Measurements from ENCODE around the gene HPN. TPM values are rescaled to one million over a fixed set of nuclear protein-coding genes. Genes with fewer than 3 reads are reported as not detected.

The HPN gene
- total RNA-seq, 4 donors from 2014 or later = 0.67 to 1.4 TPM; not detected in 2

DNA sequence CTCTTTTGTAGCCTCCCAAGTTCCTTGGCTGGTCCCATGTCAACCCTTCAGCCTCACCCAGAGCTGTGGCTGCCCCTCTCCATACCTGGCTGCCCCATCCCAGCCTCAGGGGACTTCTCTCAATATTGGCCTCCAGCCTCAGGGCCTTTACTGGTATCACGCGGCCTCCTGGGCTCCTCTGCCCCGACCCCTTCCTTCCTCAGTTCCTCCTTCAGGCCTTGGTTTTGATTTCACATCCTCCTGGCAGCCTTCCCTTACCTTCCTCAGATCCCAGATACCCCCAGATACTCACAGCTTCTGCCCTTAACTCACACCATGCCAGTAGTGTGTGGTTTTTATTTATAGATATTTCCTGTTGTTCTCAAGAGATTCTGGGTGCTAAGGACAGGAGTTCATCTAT is 24.0 kb upstream of the HPN start:
- no peak overlapping the region for H3K4me3 ChIP-seq
- TF ChIP-seq, protein P1, sequence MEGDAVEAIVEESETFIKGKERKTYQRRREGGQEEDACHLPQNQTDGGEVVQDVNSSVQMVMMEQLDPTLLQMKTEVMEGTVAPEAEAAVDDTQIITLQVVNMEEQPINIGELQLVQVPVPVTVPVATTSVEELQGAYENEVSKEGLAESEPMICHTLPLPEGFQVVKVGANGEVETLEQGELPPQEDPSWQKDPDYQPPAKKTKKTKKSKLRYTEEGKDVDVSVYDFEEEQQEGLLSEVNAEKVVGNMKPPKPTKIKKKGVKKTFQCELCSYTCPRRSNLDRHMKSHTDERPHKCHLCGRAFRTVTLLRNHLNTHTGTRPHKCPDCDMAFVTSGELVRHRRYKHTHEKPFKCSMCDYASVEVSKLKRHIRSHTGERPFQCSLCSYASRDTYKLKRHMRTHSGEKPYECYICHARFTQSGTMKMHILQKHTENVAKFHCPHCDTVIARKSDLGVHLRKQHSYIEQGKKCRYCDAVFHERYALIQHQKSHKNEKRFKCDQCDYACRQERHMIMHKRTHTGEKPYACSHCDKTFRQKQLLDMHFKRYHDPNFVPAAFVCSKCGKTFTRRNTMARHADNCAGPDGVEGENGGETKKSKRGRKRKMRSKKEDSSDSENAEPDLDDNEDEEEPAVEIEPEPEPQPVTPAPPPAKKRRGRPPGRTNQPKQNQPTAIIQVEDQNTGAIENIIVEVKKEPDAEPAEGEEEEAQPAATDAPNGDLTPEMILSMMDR (IDR thresholded peaks at IDR 0.05) = no peak
- no peak for TF ChIP-seq POLR2A (IDR thresholded peaks at IDR 0.05)
- DNase-seq = no peak
- peaks cover 0 to 81% (median 0%) of the 10 kb centered on the region in 3 donors for H3K36me3 ChIP-seq
- H3K4me1 ChIP-seq = peaks cover 0 to 18% (median 16%) of the 10 kb centered on the region in 4 donors
- no peaks in the 10 kb centered on the region for H3K27me3 ChIP-seq
- H3K9me3 ChIP-seq = no peaks in the 10 kb centered on the region
- H3K27ac ChIP-seq = no peak overlapping the region

DNA sequence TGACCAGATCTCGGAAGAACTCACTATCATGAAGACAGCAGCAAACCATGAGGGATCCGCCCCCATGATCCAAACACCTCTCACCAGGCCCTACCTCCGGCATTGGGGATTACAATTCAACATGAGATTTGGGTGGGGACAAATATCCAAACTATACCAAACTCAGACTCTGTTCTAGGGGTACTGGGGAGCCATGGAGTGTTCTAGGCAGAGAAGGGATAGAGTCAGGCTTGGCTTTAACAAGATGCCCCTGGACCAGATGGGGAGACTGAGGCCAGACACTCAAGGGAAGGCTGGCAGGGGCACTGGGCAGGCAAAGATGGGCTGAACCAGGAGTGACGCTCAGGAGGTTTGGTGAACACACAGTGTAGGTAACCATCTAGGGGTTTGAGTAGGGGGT is 23.1 kb upstream of the HPN start:
- Histone ChIP-seq H3K4me3 (no peak overlapping the region), H3K27ac (peak overlapping the region in 1 of 4 donors; percentile 6), H3K36me3 (peaks cover 0 to 90% (median 0%) of the 10 kb centered on the region in 3 donors), H3K9me3 (no peaks in the 10 kb centered on the region), H3K4me1 (peaks cover 0 to 11% (median 9%) of the 10 kb centered on the region in 4 donors), H3K27me3 (no peaks in the 10 kb centered on the region)
- TF ChIP-seq, protein P1 (IDR thresholded peaks at IDR 0.05) = no peak
- no peak for TF ChIP-seq POLR2A (IDR thresholded peaks at IDR 0.05)
- DNase-seq = no peak

DNA sequence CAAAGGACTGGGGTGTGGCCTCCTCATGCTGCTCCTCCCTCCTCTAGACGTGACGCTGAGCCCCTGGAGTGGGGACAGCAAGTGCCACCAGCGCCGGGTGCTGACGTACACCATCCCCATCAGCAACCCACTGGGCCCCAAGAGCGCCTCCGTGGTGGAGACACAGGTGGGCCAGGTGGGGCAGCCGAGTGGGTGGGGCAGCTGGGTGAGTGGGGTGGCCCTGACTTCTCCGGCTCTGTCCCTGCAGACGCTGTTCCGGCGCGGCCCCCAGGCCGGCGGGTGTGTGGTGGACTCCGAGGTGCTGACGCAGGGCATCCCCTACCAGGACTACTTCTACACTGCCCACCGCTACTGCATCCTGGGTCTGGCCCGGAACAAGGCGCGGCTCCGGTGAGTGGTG is 22.4 kb upstream of the HPN start:
- Histone ChIP-seq H3K27ac (no peak overlapping the region), H3K4me3 (no peak overlapping the region), H3K27me3 (no peaks in the 10 kb centered on the region), H3K4me1 (peaks cover 0 to 3% (median 1%) of the 10 kb centered on the region in 4 donors), H3K9me3 (no peaks in the 10 kb centered on the region), H3K36me3 (peaks cover 0 to 94% (median 0%) of the 10 kb centered on the region in 3 donors)
- no peak for TF ChIP-seq POLR2A (IDR thresholded peaks at IDR 0.05)
- TF ChIP-seq, protein P1 (IDR thresholded peaks at IDR 0.05) = no peak
- DNase-seq = no peak

DNA sequence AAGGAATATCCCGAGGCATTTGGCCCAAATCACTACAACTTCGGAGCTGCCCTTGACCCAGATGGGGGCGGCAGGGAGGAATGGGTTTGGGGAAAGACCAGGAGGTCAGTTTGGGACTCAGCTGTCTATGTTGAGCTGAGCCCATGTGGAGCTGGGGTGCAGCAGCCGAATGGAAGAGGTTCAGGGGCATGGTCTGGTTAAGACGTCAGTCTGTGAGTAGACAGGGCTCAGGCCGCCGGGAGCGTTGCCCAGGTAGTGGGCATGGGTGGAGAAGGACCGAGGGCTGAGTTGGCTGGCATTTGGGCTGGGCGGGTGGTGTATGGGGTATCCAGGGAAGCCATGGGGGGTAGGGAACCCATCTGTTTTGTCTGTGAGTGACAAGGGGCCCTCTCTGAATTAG is 20.5 kb upstream of the HPN start:
- H3K27ac ChIP-seq = no peak overlapping the region
- TF ChIP-seq, protein P1 (IDR thresholded peaks at IDR 0.05) = no peak
- no peak for TF ChIP-seq POLR2A (IDR thresholded peaks at IDR 0.05)
- H3K9me3 ChIP-seq = no peaks in the 10 kb centered on the region
- no peak overlapping the region for H3K4me3 ChIP-seq
- H3K27me3 ChIP-seq = no peaks in the 10 kb centered on the region
- H3K36me3 ChIP-seq = peaks cover 0 to 99% (median 0%) of the 10 kb centered on the region in 3 donors
- no peak for DNase-seq
- no peaks in the 10 kb centered on the region for H3K4me1 ChIP-seq

DNA sequence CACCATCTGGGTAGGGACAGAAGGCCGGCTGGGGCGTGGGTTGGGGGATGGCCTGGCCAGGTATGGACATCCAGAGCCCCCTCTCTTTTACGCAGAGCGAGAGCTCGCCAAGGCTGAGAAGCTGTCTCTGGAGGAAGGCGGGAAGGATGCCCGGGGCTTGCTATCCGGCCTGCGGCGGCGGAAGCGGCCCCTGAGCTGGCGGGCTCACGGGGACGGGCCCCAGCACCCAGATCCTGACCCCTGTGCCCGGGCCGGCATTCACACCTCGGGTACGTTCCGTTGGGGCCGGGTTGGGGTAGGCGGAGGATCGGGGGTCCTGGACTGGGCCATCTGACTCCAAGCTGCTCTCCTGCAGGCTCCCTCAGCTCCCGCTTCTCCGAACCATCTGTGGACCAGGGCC is 19.9 kb upstream of the HPN start:
- no peak for TF ChIP-seq POLR2A (IDR thresholded peaks at IDR 0.05)
- TF ChIP-seq, protein P1 (IDR thresholded peaks at IDR 0.05) = no peak
- Histone ChIP-seq H3K27me3 (no peaks in the 10 kb centered on the region), H3K9me3 (no peaks in the 10 kb centered on the region), H3K4me1 (no peaks in the 10 kb centered on the region), H3K36me3 (peaks cover 0 to 98% (median 0%) of the 10 kb centered on the region in 3 donors), H3K4me3 (no peak overlapping the region), H3K27ac (no peak overlapping the region)
- DNase-seq = no peak

DNA sequence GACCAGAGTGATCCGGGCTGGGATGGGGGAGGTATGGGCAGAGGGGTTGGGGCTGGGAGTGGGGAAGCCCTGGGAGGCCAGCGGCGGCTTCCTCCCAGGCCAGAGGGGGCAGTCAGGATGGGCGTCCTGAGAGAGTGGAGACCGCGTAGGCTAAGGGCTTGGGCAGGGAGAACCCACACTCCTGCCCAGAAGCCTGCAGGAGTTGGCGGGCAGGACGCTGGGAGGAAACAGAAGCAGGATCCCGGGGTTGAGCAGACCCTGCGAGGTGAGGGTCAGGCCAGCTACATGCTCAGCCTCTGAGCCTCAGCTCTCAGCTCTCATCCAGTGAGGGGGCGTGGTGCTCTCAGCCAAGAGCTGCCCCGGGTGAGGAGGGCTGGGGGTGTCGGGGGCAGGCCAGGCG is 19.1 kb upstream of the HPN start:
- H3K36me3 ChIP-seq = peaks cover 0 to 89% (median 0%) of the 10 kb centered on the region in 3 donors
- H3K27me3 ChIP-seq = no peaks in the 10 kb centered on the region
- no peak overlapping the region for H3K4me3 ChIP-seq
- no peaks in the 10 kb centered on the region for H3K9me3 ChIP-seq
- TF ChIP-seq, protein P1 (IDR thresholded peaks at IDR 0.05) = no peak
- TF ChIP-seq POLR2A (IDR thresholded peaks at IDR 0.05) = no peak
- H3K27ac ChIP-seq = no peak overlapping the region
- no peak for DNase-seq
- no peaks in the 10 kb centered on the region for H3K4me1 ChIP-seq

Measured in Peyer's patch (tissue), 4 donors.